MCF 10A (cell line): ENCODE measurements around the gene VAV1. TPM values are rescaled to one million over a fixed set of nuclear protein-coding genes. Genes with fewer than 3 reads are reported as not detected.
A peak's percentile ranks its signal among the peaks of the same experiment; 100 is the strongest.

Source experiments
- BruUV-seq: library from RNA; stranded (reverse); fragments of 400-500 nt; replicated peaks from 2 replicates; lab custom pipeline; 2021; lab: Mats Ljungman, UMichigan
- CTCF ChIA-PET: fragments of 300-600 bp; sonication (Branson Sonifier 250); formaldehyde crosslinking; extraction: SDS; loops from one replicate; lab custom pipeline; 2021; ENCODE audit warnings: antibody characterized with exemption, inconsistent platforms; lab: Yijun Ruan, JAX
- POLR2A ChIA-PET: fragments of 300-600, 350-650 bp; sonication (Branson Sonifier 250); formaldehyde crosslinking; extraction: SDS; loops from one replicate; lab custom pipeline; 2020; ENCODE audit warnings: antibody characterized with exemption, inconsistent platforms; lab: Yijun Ruan, JAX
- DNase-seq: peaks from one replicate; pipeline ENCODE4 v3.0.0-alpha.2; 2018; ENCODE audit not compliant: unreplicated experiment
- H3K27ac Mint-ChIP-seq: one replicate; pipeline ENCODE4 v1.8.0; 2022; ENCODE audit warnings: mild to moderate bottlenecking, low read depth, mixed read lengths; ENCODE audit not compliant: unreplicated experiment
- H3K27me3 Mint-ChIP-seq: one replicate; pipeline ENCODE4 v1.8.0; 2022; ENCODE audit warnings: mixed read lengths; ENCODE audit not compliant: insufficient read depth, unreplicated experiment
- H3K36me3 Mint-ChIP-seq: one replicate; pipeline ENCODE4 v1.8.0; 2022; ENCODE audit warnings: mild to moderate bottlenecking, moderate library complexity, mixed read lengths; ENCODE audit not compliant: insufficient read depth, unreplicated experiment
- H3K4me1 Mint-ChIP-seq: one replicate; pipeline ENCODE4 v1.8.0; 2022; ENCODE audit warnings: mixed read lengths; ENCODE audit not compliant: insufficient read depth, unreplicated experiment
- H3K4me3 Mint-ChIP-seq: one replicate; pipeline ENCODE4 v1.8.0; 2022; ENCODE audit warnings: mild to moderate bottlenecking, moderate library complexity, mixed read lengths; ENCODE audit not compliant: unreplicated experiment
- H3K9me3 Mint-ChIP-seq: one replicate; pipeline ENCODE4 v1.8.0; 2022; ENCODE audit warnings: mixed read lengths; ENCODE audit not compliant: unreplicated experiment
- CTCF ChIP-seq: fragments of 200-600 bp; IDR thresholded peaks from one replicate; pipeline ENCODE4 v1.8.0; 2022; ENCODE audit warnings: antibody characterized with exemption, mild to moderate bottlenecking; ENCODE audit not compliant: unreplicated experiment
- intact Hi-C: fragments of 100-400 bp; cut with micrococcal nuclease; formaldehyde crosslinking; loops from 2 replicates; pipeline ENCODE4 v1.14.1; 2022
- total RNA-seq: library from RNA; stranded (reverse); gene quantifications from 2 replicates; pipeline ENCODE4 v1.2.3, GENCODE V29; 2022

The VAV1 gene
- total RNA-seq, 1 experiment from 2014 or later: not detected

- no TSS peak for BruUV-seq
- POLR2A ChIA-PET: interaction anchor here (1.0 kb wide), 1 partner anchor 22 kb away, joined by 3 read pairs; no protein-coding TSS in a partner anchor
- no peaks in the 10 kb centered on the region for H3K36me3 Mint-ChIP-seq
- intact Hi-C loops: no loop called here
- no peak overlapping the region for H3K4me3 Mint-ChIP-seq
- DNase-seq: peak; percentile 38
- no peaks in the 10 kb centered on the region for H3K27me3 Mint-ChIP-seq
- H3K9me3 Mint-ChIP-seq: no peaks in the 10 kb centered on the region
- TF ChIP-seq CTCF: no peak
- no peak overlapping the region for H3K27ac Mint-ChIP-seq
- H3K4me1 Mint-ChIP-seq: peaks cover 7% of the 10 kb centered on the region
- CTCF ChIA-PET: no interaction called here
Observed at GRCh38 chr19:6802336-6803035, 30.0 kb downstream of the VAV1 start.

GRCh38 chr19:6803036-6803404, 30.5 kb downstream of the VAV1 start:
- intact Hi-C loops: no loop called here
- H3K4me3 Mint-ChIP-seq: no peak overlapping the region
- H3K36me3 Mint-ChIP-seq: no peaks in the 10 kb centered on the region
- no peaks in the 10 kb centered on the region for H3K9me3 Mint-ChIP-seq
- no TSS peak for BruUV-seq
- no peak for TF ChIP-seq CTCF
- H3K27ac Mint-ChIP-seq: no peak overlapping the region
- CTCF ChIA-PET: no interaction called here
- H3K27me3 Mint-ChIP-seq: no peaks in the 10 kb centered on the region
- no peak for DNase-seq
- POLR2A ChIA-PET: interaction anchor here (1.0 kb wide), 1 partner anchor 21 kb away, joined by 3 read pairs; no protein-coding TSS in a partner anchor
- H3K4me1 Mint-ChIP-seq: peaks cover 7% of the 10 kb centered on the region

- intact Hi-C loops: no loop called here
- POLR2A ChIA-PET: no interaction called here
- no TSS peak for BruUV-seq
Observed at GRCh38 chr19:6806488-6806887, 34.0 kb downstream of the VAV1 start.

More at GRCh38 chr19:6806488-6806887, 34.0 kb downstream of the VAV1 start:
- no peak overlapping the region for H3K27ac Mint-ChIP-seq
- no peak for DNase-seq
- H3K4me3 Mint-ChIP-seq: no peak overlapping the region
- no peaks in the 10 kb centered on the region for H3K36me3 Mint-ChIP-seq
- H3K27me3 Mint-ChIP-seq: peaks cover 18% of the 10 kb centered on the region
- CTCF ChIA-PET: interaction anchor here (0.6 kb wide), 1 partner anchor 574 kb away, joined by 3 read pairs; no protein-coding TSS in a partner anchor
- no peaks in the 10 kb centered on the region for H3K9me3 Mint-ChIP-seq
- no peaks in the 10 kb centered on the region for H3K4me1 Mint-ChIP-seq
- TF ChIP-seq CTCF: no peak
